Glutamatergic neuron (in vitro differentiated cells): ENCODE data around the gene ACIN1. TPM values are rescaled to one million over a fixed set of nuclear protein-coding genes. Genes with fewer than 3 reads are reported as not detected.

Experiments used
- DNase-seq: peaks from one replicate; pipeline ENCODE4 v3.0.0; 2022
- H3K27ac Mint-ChIP-seq: one replicate; pipeline ENCODE4 v1.8.0; 2020; ENCODE audit warnings: mild to moderate bottlenecking, mixed read lengths, inconsistent platforms; ENCODE audit not compliant: unreplicated experiment
- H3K27me3 Mint-ChIP-seq: one replicate; pipeline ENCODE4 v1.8.0; 2020; ENCODE audit warnings: mild to moderate bottlenecking, moderate library complexity, mixed read lengths, inconsistent platforms; ENCODE audit not compliant: unreplicated experiment
- H3K36me3 Mint-ChIP-seq: one replicate; pipeline ENCODE4 v1.8.0; 2020; ENCODE audit warnings: mild to moderate bottlenecking, mixed read lengths, inconsistent platforms; ENCODE audit not compliant: unreplicated experiment
- H3K4me1 Mint-ChIP-seq: one replicate; pipeline ENCODE4 v1.8.0; 2020; ENCODE audit warnings: mild to moderate bottlenecking, low read depth, mixed read lengths, inconsistent platforms; ENCODE audit not compliant: unreplicated experiment
- H3K4me3 Mint-ChIP-seq: one replicate; pipeline ENCODE4 v1.8.0; 2020; ENCODE audit warnings: mild to moderate bottlenecking, mixed read lengths, inconsistent platforms; ENCODE audit not compliant: unreplicated experiment
- H3K9me3 Mint-ChIP-seq: one replicate; pipeline ENCODE4 v1.8.0; 2020; ENCODE audit warnings: mild to moderate bottlenecking, moderate library complexity, mixed read lengths, inconsistent platforms; ENCODE audit not compliant: unreplicated experiment
- CTCF ChIP-seq: fragments of 200-600 bp; sonication (generic); IDR thresholded peaks from one replicate; pipeline ENCODE4 v1.5.0; 2021; ENCODE audit not compliant: partially characterized antibody, unreplicated experiment
- total RNA-seq: library from RNA; stranded (reverse); fragmentation: NEBNext Ultra II Directional; extraction: Animal tissue kit (Norgen Biotek cat#: 25700); gene quantifications from one replicate; pipeline ENCODE4 v1.2.1, GENCODE V29; 2021; ENCODE audit not compliant: unreplicated experiment

The ACIN1 gene
- total RNA-seq, 1 donor from 2014 or later, result 341 TPM

- Mint-ChIP-seq H3K4me3 (no peak overlapping the region), H3K9me3 (no peaks in the 10 kb centered on the region), H3K36me3 (no peaks in the 10 kb centered on the region), H3K27me3 (peaks cover 2% of the 10 kb centered on the region), H3K27ac (no peak overlapping the region), H3K4me1 (no peaks in the 10 kb centered on the region)
- DNase-seq, result no peak
- TF ChIP-seq CTCF, result no peak
Observed at GRCh38 chr14:23139874-23140273, 44.9 kb upstream of the ACIN1 start.

DNA sequence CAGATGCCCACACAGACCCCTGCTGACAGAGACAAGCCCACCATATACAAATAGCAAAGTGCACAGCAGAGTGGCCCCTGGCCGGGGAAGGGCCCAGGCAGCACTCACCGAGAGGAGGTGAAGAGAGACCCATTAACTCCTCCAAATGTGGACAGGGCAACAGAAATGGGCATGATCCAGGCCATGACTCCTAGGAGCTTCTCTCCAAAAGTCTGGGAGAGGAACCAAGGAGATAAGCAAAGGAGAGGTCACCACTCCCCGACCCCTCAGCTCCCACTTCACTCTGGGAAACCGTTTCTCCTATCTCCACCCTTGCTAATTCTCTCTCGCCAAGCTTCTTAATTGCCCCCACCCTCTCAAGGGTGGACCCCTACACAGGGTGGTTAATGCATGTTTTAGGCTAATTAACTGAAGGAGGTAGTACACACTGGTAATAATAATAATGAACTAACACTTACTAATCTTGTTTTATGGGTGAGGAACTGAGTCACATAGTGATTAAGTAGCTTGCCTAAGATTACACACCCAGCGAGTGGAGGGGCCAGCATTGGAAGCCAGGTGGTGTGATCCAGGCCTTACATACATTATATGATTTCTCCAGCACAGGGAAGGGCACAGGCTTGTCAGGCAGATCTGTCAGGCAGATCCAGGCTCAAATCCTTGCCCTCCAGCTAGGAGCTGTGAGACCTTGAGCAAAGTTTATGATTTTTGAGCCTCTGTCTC, 43.0 kb upstream of the ACIN1 start:
- no peak for DNase-seq
- no peaks in the 10 kb centered on the region for H3K4me1 Mint-ChIP-seq
- no peak for TF ChIP-seq CTCF
- no peak overlapping the region for H3K27ac Mint-ChIP-seq
- no peaks in the 10 kb centered on the region for H3K36me3 Mint-ChIP-seq
- no peaks in the 10 kb centered on the region for H3K9me3 Mint-ChIP-seq
- H3K27me3 Mint-ChIP-seq, result peaks cover 2% of the 10 kb centered on the region
- no peak overlapping the region for H3K4me3 Mint-ChIP-seq

DNA sequence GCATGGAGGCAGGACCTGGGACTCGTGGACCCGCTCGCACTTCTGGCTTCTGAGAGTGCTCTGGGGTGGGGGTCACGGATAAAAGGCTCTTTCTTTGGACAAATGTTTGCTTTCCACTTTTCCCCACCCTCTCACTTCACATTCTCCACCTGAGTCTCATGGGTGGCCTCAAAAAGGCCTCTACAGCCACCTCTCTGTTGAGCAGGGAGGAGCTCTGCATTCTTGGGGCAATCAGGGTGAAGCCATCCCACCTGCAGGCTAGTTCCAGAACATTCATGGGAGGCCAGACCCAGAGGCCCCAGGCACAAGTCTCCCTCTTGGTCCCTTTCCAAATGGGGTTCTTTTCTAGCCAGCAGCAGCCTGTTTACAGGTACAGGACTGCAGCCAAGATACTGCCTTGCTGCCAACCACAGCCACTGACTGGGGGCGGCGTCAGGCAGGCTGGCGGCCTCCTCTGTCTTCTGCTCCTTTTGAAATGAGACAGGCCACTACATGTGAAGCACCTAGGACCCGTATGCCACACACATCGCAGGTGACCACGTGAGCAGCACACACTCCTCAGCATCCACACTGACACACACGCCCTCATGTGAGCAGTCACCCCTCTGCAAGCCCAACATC, 42.4 kb upstream of the ACIN1 start:
- no peak for DNase-seq
- Mint-ChIP-seq H3K27me3 (peaks cover 2% of the 10 kb centered on the region), H3K36me3 (no peaks in the 10 kb centered on the region), H3K4me1 (no peaks in the 10 kb centered on the region), H3K9me3 (no peaks in the 10 kb centered on the region), H3K4me3 (no peak overlapping the region), H3K27ac (no peak overlapping the region)
- TF ChIP-seq CTCF, result no peak

DNA sequence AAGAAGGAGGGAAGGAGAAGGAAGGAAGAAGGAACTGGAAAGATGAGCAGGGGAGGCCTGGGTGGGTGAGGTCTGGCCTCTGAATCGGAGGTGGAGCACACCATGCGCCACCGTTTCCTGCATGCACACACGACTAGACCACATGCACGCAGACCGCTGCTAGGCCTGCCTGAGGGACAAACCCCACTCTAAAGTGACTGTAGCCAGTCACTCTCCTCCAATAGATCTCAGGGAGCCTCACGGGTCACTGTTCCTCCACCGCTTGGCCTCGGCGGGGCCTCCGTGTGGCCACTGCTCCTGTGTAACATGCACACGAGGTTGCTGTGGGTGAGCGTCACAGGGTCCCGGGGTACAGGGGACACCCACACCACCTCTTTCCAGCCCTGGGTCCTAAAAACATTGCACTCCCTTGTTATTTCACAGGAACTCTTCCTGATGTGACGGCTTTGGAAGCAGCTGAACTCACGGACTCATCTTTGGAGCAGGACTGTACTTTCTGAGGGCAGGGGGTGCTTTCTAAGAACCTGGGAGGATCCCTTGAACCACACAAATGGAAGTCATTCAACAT, 41.7 kb upstream of the ACIN1 start:
- Mint-ChIP-seq H3K4me1 (no peaks in the 10 kb centered on the region), H3K9me3 (no peaks in the 10 kb centered on the region), H3K4me3 (no peak overlapping the region), H3K27ac (no peak overlapping the region), H3K36me3 (no peaks in the 10 kb centered on the region), H3K27me3 (peaks cover 2% of the 10 kb centered on the region)
- no peak for TF ChIP-seq CTCF
- DNase-seq, result no peak

DNA sequence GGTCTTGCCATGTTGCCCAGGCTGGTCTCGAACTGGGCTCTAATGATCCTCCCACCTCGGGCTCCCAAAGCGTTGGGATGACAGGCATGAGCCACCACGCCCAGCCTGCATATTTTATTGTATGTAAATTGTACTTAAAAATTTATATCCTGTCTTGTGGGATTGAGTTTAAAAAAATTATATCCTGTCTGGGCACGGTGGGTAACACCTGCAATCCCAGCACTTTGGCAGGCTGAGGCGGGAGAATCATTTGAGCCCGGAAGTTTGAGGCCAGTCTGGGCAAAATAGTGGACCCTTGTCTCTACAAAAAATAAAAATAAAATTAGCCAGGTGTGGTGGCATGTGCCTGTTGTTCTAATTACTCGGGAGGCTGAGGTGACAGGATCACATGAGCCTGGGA, 38.0 kb upstream of the ACIN1 start:
- Mint-ChIP-seq H3K4me1 (no peaks in the 10 kb centered on the region), H3K27ac (no peak overlapping the region), H3K4me3 (no peak overlapping the region), H3K27me3 (peaks cover 5% of the 10 kb centered on the region), H3K9me3 (no peaks in the 10 kb centered on the region), H3K36me3 (peaks cover 7% of the 10 kb centered on the region)
- DNase-seq, result no peak
- TF ChIP-seq CTCF, result no peak
